ENCODE results near the gene WDR49.
A peak's percentile ranks its signal among the peaks of the same experiment; 100 is the strongest.

Gene WDR49

GRCh38 chr3:167653760-167654159 lies at the start of gene WDR49:
WDR49 (minus strand) TSS chr3:167653942; CDS start chr3:167653425, 517 bp downstream.
- no peak for DNase-seq (ENCODE audit: low read depth in 1 of 2, low spot score in 1 of 2)

GRCh38 chr3:167700926-167701325 lies 47.2 kb upstream of the WDR49 start:
- no peak for DNase-seq (ENCODE audit: low read depth in 1 of 2, low spot score in 1 of 2)

GRCh38 chr3:167700046-167700445 lies 46.3 kb upstream of the WDR49 start:
- DNase-seq (ENCODE audit: low read depth in 1 of 2, low spot score in 1 of 2), result no peak

GRCh38 chr3:167694121-167694520 lies 40.4 kb upstream of the WDR49 start:
- DNase-seq (ENCODE audit: low read depth in 1 of 2, low spot score in 1 of 2), result no peak

- peak in 1 of 2 donors; percentile 41 for DNase-seq (ENCODE audit: low read depth in 1 of 2, low spot score in 1 of 2)
These were observed 37.6 kb upstream of the WDR49 start for GRCh38 chr3:167691366-167691765.

GRCh38 chr3:167684388-167684993 lies 30.7 kb upstream of the WDR49 start:
- DNase-seq (ENCODE audit: low read depth in 1 of 2, low spot score in 1 of 2), result peak in 1 of 2 donors; percentile 67

- no peak for DNase-seq (ENCODE audit: low read depth in 1 of 2, low spot score in 1 of 2)
These were observed 25.8 kb upstream of the WDR49 start for GRCh38 chr3:167679526-167679925.

GRCh38 chr3:167675848-167676247 lies 22.1 kb upstream of the WDR49 start:
- no peak for DNase-seq (ENCODE audit: low read depth in 1 of 2, low spot score in 1 of 2)

- no peak for DNase-seq (ENCODE audit: low read depth in 1 of 2, low spot score in 1 of 2)
These were observed 19.5 kb upstream of the WDR49 start for GRCh38 chr3:167673221-167673620.

- DNase-seq (ENCODE audit: low read depth in 1 of 2, low spot score in 1 of 2), result no peak
These were observed 18.2 kb upstream of the WDR49 start for GRCh38 chr3:167671878-167672427.

- no peak for DNase-seq (ENCODE audit: low read depth in 1 of 2, low spot score in 1 of 2)
These were observed 16.0 kb upstream of the WDR49 start for GRCh38 chr3:167669699-167670098.

GRCh38 chr3:167668651-167669050 lies 14.9 kb upstream of the WDR49 start:
- no peak for DNase-seq (ENCODE audit: low read depth in 1 of 2, low spot score in 1 of 2)

GRCh38 chr3:167666563-167666962 lies 12.8 kb upstream of the WDR49 start:
- no peak for DNase-seq (ENCODE audit: low read depth in 1 of 2, low spot score in 1 of 2)

- no peak for DNase-seq (ENCODE audit: low read depth in 1 of 2, low spot score in 1 of 2)
These were observed 9.2 kb upstream of the WDR49 start for GRCh38 chr3:167662919-167663400.

GRCh38 chr3:167657684-167658225 lies 4.0 kb upstream of the WDR49 start:
- DNase-seq (ENCODE audit: low read depth in 1 of 2, low spot score in 1 of 2), result no peak

- DNase-seq (ENCODE audit: low read depth in 1 of 2, low spot score in 1 of 2), result no peak
These were observed 3.1 kb upstream of the WDR49 start for GRCh38 chr3:167656821-167657220.

GRCh38 chr3:167653155-167653554 lies 587 bp downstream of the WDR49 start:
- no peak for DNase-seq (ENCODE audit: low read depth in 1 of 2, low spot score in 1 of 2)

GRCh38 chr3:167651826-167652225 lies 1.9 kb downstream of the WDR49 start:
- DNase-seq (ENCODE audit: low read depth in 1 of 2, low spot score in 1 of 2), result no peak

- DNase-seq (ENCODE audit: low read depth in 1 of 2, low spot score in 1 of 2), result no peak
These were observed 3.3 kb downstream of the WDR49 start for GRCh38 chr3:167650459-167650858.

- no peak for DNase-seq (ENCODE audit: low read depth in 1 of 2, low spot score in 1 of 2)
These were observed 4.0 kb downstream of the WDR49 start for GRCh38 chr3:167649746-167650145.

GRCh38 chr3:167644611-167645010 lies 9.1 kb downstream of the WDR49 start:
- DNase-seq (ENCODE audit: low read depth in 1 of 2, low spot score in 1 of 2), result no peak

- no peak for DNase-seq (ENCODE audit: low read depth in 1 of 2, low spot score in 1 of 2)
These were observed 22.3 kb downstream of the WDR49 start for GRCh38 chr3:167631471-167631870.

GRCh38 chr3:167626490-167626889 lies 27.3 kb downstream of the WDR49 start:
- DNase-seq (ENCODE audit: low read depth in 1 of 2, low spot score in 1 of 2), result no peak
